AG04449 (cell line): ENCODE results near the gene ATXN1.

Experiments used
- CTCF ChIA-PET: fragments of 350-600 bp; formaldehyde crosslinking; extraction: SDS; loops from one replicate; lab custom pipeline; 2021; ENCODE audit warnings: antibody characterized with exemption; lab: Yijun Ruan, JAX
- POLR2A ChIA-PET: fragments of 400-600, 350-600 bp; formaldehyde crosslinking; extraction: SDS; loops from one replicate; lab custom pipeline; 2020; ENCODE audit warnings: antibody characterized with exemption, inconsistent platforms; lab: Yijun Ruan, JAX
- DNase-seq: peaks from one replicate; pipeline ENCODE4 v3.0.0-alpha.2; 2010; ENCODE audit warnings: low read depth, low spot score
- H3K4me3 ChIP-seq: 2 replicates; pipeline ENCODE4 v1.5.1; 2011; ENCODE audit warnings: low read depth, mild to moderate bottlenecking, control low read depth, low read length
- CTCF ChIP-seq: IDR thresholded peaks from one replicate; pipeline ENCODE4 v1.5.1; 2011; ENCODE audit warnings: mild to moderate bottlenecking, moderate library complexity, low read length, control low read depth, inconsistent platforms; ENCODE audit not compliant: insufficient read depth; ENCODE audit errors: missing control alignments

Gene ATXN1

DNA sequence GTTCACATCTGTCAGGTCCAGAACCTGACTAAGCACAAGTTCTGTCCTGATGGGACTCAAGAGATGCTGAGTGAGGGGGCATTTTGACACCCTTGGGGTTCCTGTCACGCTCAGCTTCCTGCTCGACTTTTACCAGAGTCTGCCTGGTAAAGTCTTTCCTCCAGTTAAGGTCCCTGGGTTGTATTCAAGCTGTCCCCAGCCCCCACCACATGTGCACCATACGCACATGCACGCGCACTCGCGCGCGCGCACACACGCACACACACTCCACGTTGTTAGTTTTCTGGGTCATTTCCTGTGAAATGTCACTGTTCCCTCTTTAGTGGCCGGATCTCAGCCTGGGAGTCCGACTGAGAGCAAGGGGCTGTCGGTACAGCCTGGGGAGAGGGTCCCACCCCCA lies 356.8 kb downstream of the ATXN1 start:
- ChIA-PET POLR2A (no interaction called here), CTCF (interaction anchor here (1.0 to 1.6 kb wide), 7 partner anchors 9 to 359 kb away, joined by 3 to 6 read pairs (median 4); no protein-coding TSS in a partner anchor)
- no peak for DNase-seq
- TF ChIP-seq CTCF, result no peak
- no peak overlapping the region for H3K4me3 ChIP-seq

GRCh38 chr6:16403831-16404230 lies 357.4 kb downstream of the ATXN1 start:
- ChIA-PET CTCF (interaction anchor here (0.7 to 2.1 kb wide), 19 partner anchors 8 to 371 kb away, joined by 3 to 15 read pairs (median 4); no protein-coding TSS in a partner anchor), POLR2A (no interaction called here)
- no peak overlapping the region for H3K4me3 ChIP-seq
- TF ChIP-seq CTCF, result no peak
- no peak for DNase-seq

- H3K4me3 ChIP-seq, result no peak overlapping the region
- ChIA-PET POLR2A (interaction anchor here (0.5 kb wide), 1 partner anchor 12 kb away, joined by 3 read pairs; no protein-coding TSS in a partner anchor), CTCF (interaction anchor here (0.8 to 2.9 kb wide), 9 partner anchors 8 to 361 kb away, joined by 3 to 15 read pairs (median 4); no protein-coding TSS in a partner anchor)
- no peak for TF ChIP-seq CTCF
- DNase-seq, result no peak
Measured at GRCh38 chr6:16402581-16402900, 358.7 kb downstream of the ATXN1 start.

GRCh38 chr6:16400248-16400760 lies 361.0 kb downstream of the ATXN1 start:
- ChIA-PET CTCF (interaction anchor here (1.1 to 2.9 kb wide), 5 partner anchors 9 to 114 kb away, joined by 3 to 12 read pairs (median 5); no protein-coding TSS in a partner anchor), POLR2A (no interaction called here)
- no peak for DNase-seq
- H3K4me3 ChIP-seq, result no peak overlapping the region
- TF ChIP-seq CTCF, result no peak

- CTCF ChIA-PET, result interaction anchor here (1.5 to 2.4 kb wide), 2 partner anchors 10 to 113 kb away, joined by 4 to 12 read pairs; no protein-coding TSS in a partner anchor
- DNase-seq, result no peak
Measured at GRCh38 chr6:16399695-16400094, 361.6 kb downstream of the ATXN1 start.

DNA sequence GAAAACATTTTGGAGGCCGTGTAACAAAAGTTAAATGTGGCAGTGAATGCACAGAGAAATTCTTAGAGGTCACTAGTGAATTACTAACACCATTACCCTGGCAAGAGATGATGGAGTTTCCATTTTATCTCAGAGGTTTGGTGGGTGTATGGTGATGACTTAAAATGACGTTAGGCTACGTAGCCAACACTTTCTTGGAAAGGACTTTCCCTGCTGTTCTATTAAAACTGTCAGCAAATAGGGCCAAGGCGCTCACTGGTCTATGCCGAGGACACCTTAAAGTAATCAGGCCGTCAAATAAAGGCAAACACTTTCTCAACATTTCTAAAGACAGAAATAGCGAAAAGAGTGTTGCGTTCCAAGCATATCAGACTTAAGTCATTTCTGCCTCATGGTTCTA lies 362.1 kb downstream of the ATXN1 start:
- ChIA-PET CTCF (interaction anchor here (0.9 kb wide), 1 partner anchor 8 kb away, joined by 3 read pairs; no protein-coding TSS in a partner anchor), POLR2A (no interaction called here)
- no peak overlapping the region for H3K4me3 ChIP-seq
- no peak for TF ChIP-seq CTCF
- DNase-seq, result no peak

More at GRCh38 chr6:16399695-16400094, 361.6 kb downstream of the ATXN1 start:
- TF ChIP-seq CTCF, result no peak
- POLR2A ChIA-PET, result no interaction called here
- no peak overlapping the region for H3K4me3 ChIP-seq
